Small intestine (tissue), 7 donors: ENCODE results near the gene PTPRG. TPM values are rescaled to one million over a fixed set of nuclear protein-coding genes. Genes with fewer than 3 reads are reported as not detected.
A peak's percentile ranks its signal among the peaks of the same experiment; 100 is the strongest.

Experiments used
- DNase-seq, 2 donors: peaks; one replicate each; pipeline versions ENCODE4 v3.0.0 to v3.0.0-alpha.2; 2013
- FAIRE-seq: peaks from 2 replicates; lab custom pipeline; 2012; peaks lifted over from hg19 to GRCh38; lab: Jason Lieb, UNC
- H3K27ac ChIP-seq, 3 donors: one replicate each; pipeline ENCODE4 v1.5.1; 2013; ENCODE audit warnings: low read length in 2 of 3, mild to moderate bottlenecking in 2 of 3, control low read depth in 1 of 3, inconsistent platforms in 1 of 3, low read depth in 1 of 3, moderate library complexity in 1 of 3
- H3K27me3 ChIP-seq, 3 donors: one replicate each; pipeline ENCODE4 v1.6.1; 2013; ENCODE audit warnings: low read length in 3 of 3, inconsistent platforms in 1 of 3; ENCODE audit not compliant: control insufficient read depth in 3 of 3, insufficient read depth in 3 of 3
- H3K36me3 ChIP-seq, 3 donors: one replicate each; pipeline ENCODE4 v1.6.1; 2013; ENCODE audit warnings: low read length in 3 of 3, inconsistent platforms in 1 of 3, low read depth in 1 of 3, mild to moderate bottlenecking in 1 of 3, moderate library complexity in 1 of 3; ENCODE audit not compliant: control insufficient read depth in 3 of 3, insufficient read depth in 2 of 3
- H3K4me1 ChIP-seq, 3 donors: one replicate each; pipeline ENCODE4 v1.6.1; 2013; ENCODE audit warnings: low read length in 2 of 3, inconsistent platforms in 1 of 3, low read depth in 1 of 3, mild to moderate bottlenecking in 1 of 3, moderate library complexity in 1 of 3; ENCODE audit not compliant: control insufficient read depth in 3 of 3, insufficient read depth in 2 of 3
- H3K4me3 ChIP-seq, 3 donors: one replicate each; pipeline ENCODE4 v1.5.1; 2013; ENCODE audit warnings: low read length in 3 of 3, control low read depth in 1 of 3, inconsistent platforms in 1 of 3, low read depth in 1 of 3, mild to moderate bottlenecking in 1 of 3, moderate library complexity in 1 of 3
- H3K9me3 ChIP-seq, 2 donors: one replicate each; pipeline ENCODE4 v1.6.1; 2013; ENCODE audit warnings: low read depth in 1 of 2, low read length in 1 of 2; ENCODE audit not compliant: control insufficient read depth in 2 of 2, insufficient read depth in 1 of 2
- WGBS, 3 donors: extraction: QIAGEN DNeasy Blood & Tissue Kit; methylation state at CpG; one replicate each; pipeline ENCODE4 v1.1.7; 2013; 5-methylcytosine and 5-hydroxymethylcytosine counted together
- polyA plus RNA-seq, 4 donors: library from polyadenylated mRNA; stranded (reverse) in 3 of 4; unstranded in 1 of 4; fragments of 200-250 nt in 3 of 4; fragments of 120-200 nt in 1 of 4; gene quantifications; one replicate each; pipeline versions ENCODE4 v1.2.1 to v1.2.3, GENCODE V29; 2013
- donor health status: healthy with polysubstance abuse.
- donor health status: control.
- donor health status: control.
- donor health status: Bipolar disorder and iron deficiency.
- donor health status: healthy.

PTPRG gene
- polyA plus RNA-seq, 4 donors: 0.81 to 18.3 (median 5.6) TPM

- H3K4me1 ChIP-seq: no peaks in the 10 kb centered on the region
- H3K27me3 ChIP-seq: no peaks in the 10 kb centered on the region
- H3K36me3 ChIP-seq: no peaks in the 10 kb centered on the region
- no peak overlapping the region for H3K27ac ChIP-seq
- DNase-seq (no peak), FAIRE-seq (no peak)
- 53 to 57% (median 54%) methylated on average over 3 of the region's 3 CpGs for WGBS, 3 donors
- H3K9me3 ChIP-seq: no peaks in the 10 kb centered on the region
- no peak overlapping the region for H3K4me3 ChIP-seq
Observed at GRCh38 chr3:61789861-61790260, 228.5 kb downstream of the PTPRG start.

GRCh38 chr3:61790411-61790810 is 229.0 kb downstream of the PTPRG start:
- Histone ChIP-seq H3K9me3 (no peaks in the 10 kb centered on the region), H3K4me1 (no peaks in the 10 kb centered on the region), H3K27ac (no peak overlapping the region), H3K36me3 (no peaks in the 10 kb centered on the region), H3K4me3 (no peak overlapping the region), H3K27me3 (no peaks in the 10 kb centered on the region)
- DNase-seq (no peak), FAIRE-seq (no peak)

- Histone ChIP-seq H3K27ac (no peak overlapping the region), H3K9me3 (no peaks in the 10 kb centered on the region), H3K4me1 (peaks cover 0 to 3% (median 2%) of the 10 kb centered on the region in 3 donors), H3K27me3 (no peaks in the 10 kb centered on the region), H3K36me3 (no peaks in the 10 kb centered on the region), H3K4me3 (no peak overlapping the region)
- FAIRE-seq: no peak
- 82 to 100% (median 93%) methylated on average over 2 of the region's 2 CpGs for WGBS, 3 donors
- DNase-seq: no peak
Observed at GRCh38 chr3:61793056-61793455, 231.7 kb downstream of the PTPRG start.

- Histone ChIP-seq H3K27ac (no peak overlapping the region), H3K36me3 (no peaks in the 10 kb centered on the region), H3K9me3 (no peaks in the 10 kb centered on the region), H3K4me3 (no peak overlapping the region), H3K4me1 (peaks cover 0 to 3% (median 2%) of the 10 kb centered on the region in 3 donors), H3K27me3 (no peaks in the 10 kb centered on the region)
- FAIRE-seq: no peak
- no peak for DNase-seq
Observed at GRCh38 chr3:61793521-61793920, 232.2 kb downstream of the PTPRG start.

- Histone ChIP-seq H3K36me3 (no peaks in the 10 kb centered on the region), H3K27ac (no peak overlapping the region), H3K9me3 (no peaks in the 10 kb centered on the region), H3K27me3 (no peaks in the 10 kb centered on the region), H3K4me1 (peaks cover 0 to 3% (median 2%) of the 10 kb centered on the region in 3 donors), H3K4me3 (no peak overlapping the region)
- DNase-seq (no peak), FAIRE-seq (no peak)
- 87 to 95% (median 94%) methylated on average over 3 of the region's 3 CpGs for WGBS, 3 donors
Observed at GRCh38 chr3:61794341-61794740, 233.0 kb downstream of the PTPRG start.

GRCh38 chr3:61794961-61795360 is 233.6 kb downstream of the PTPRG start:
- H3K4me1 ChIP-seq: peaks cover 0 to 3% (median 2%) of the 10 kb centered on the region in 3 donors
- no peak overlapping the region for H3K27ac ChIP-seq
- no peaks in the 10 kb centered on the region for H3K9me3 ChIP-seq
- FAIRE-seq (no peak), DNase-seq (no peak)
- H3K36me3 ChIP-seq: no peaks in the 10 kb centered on the region
- no peak overlapping the region for H3K4me3 ChIP-seq
- 45 to 65% (median 64%) methylated on average over 2 of the region's 2 CpGs for WGBS, 3 donors
- H3K27me3 ChIP-seq: no peaks in the 10 kb centered on the region

- DNase-seq: peak in 1 of 2 donors; percentile 67
- no peaks in the 10 kb centered on the region for H3K36me3 ChIP-seq
- H3K4me3 ChIP-seq: no peak overlapping the region
- no peak for FAIRE-seq
- H3K9me3 ChIP-seq: no peaks in the 10 kb centered on the region
- H3K4me1 ChIP-seq: peaks cover 0 to 3% (median 2%) of the 10 kb centered on the region in 3 donors
- no peak overlapping the region for H3K27ac ChIP-seq
- H3K27me3 ChIP-seq: no peaks in the 10 kb centered on the region
- WGBS, 3 donors: 20 to 57% (median 44%) methylated on average over 6 of the region's 6 CpGs
Observed at GRCh38 chr3:61796088-61796680, 234.8 kb downstream of the PTPRG start.

GRCh38 chr3:61796911-61797310 is 235.5 kb downstream of the PTPRG start:
- Histone ChIP-seq H3K4me3 (no peak overlapping the region), H3K27ac (no peak overlapping the region), H3K27me3 (no peaks in the 10 kb centered on the region), H3K4me1 (peaks cover 0 to 3% (median 2%) of the 10 kb centered on the region in 3 donors), H3K36me3 (no peaks in the 10 kb centered on the region), H3K9me3 (no peaks in the 10 kb centered on the region)
- DNase-seq: no peak
- 86 to 89% (median 88%) methylated on average over 6 of the region's 6 CpGs for WGBS, 3 donors
- no peak for FAIRE-seq

GRCh38 chr3:61802772-61803171 is 241.4 kb downstream of the PTPRG start:
- Histone ChIP-seq H3K27ac (no peak overlapping the region), H3K4me1 (no peaks in the 10 kb centered on the region), H3K9me3 (no peaks in the 10 kb centered on the region), H3K27me3 (no peaks in the 10 kb centered on the region), H3K36me3 (no peaks in the 10 kb centered on the region), H3K4me3 (no peak overlapping the region)
- WGBS, 3 donors: 93 to 97% (median 93%) methylated on average over 1 of the region's 1 CpG
- FAIRE-seq (no peak), DNase-seq (no peak)
